PC-3 (cell line): ENCODE results near the gene RNF150.

Source experiments
- EZH2 ChIP-seq: fragments of 300-600 bp; sonication (generic); IDR thresholded peaks from one replicate; pipeline ENCODE4 v1.6.1; 2017; ENCODE audit warnings: antibody characterized with exemption, mild to moderate bottlenecking, low read length; ENCODE audit not compliant: unreplicated experiment
- TF ChIP-seq, protein P1 (sequence below): fragments of 300-600 bp; sonication (generic); conservative IDR thresholded peaks from 2 replicates; pipeline ENCODE4 v1.5.1; 2017; ENCODE audit warnings: antibody characterized with exemption, low read depth, mild to moderate bottlenecking, low read length

DNA sequence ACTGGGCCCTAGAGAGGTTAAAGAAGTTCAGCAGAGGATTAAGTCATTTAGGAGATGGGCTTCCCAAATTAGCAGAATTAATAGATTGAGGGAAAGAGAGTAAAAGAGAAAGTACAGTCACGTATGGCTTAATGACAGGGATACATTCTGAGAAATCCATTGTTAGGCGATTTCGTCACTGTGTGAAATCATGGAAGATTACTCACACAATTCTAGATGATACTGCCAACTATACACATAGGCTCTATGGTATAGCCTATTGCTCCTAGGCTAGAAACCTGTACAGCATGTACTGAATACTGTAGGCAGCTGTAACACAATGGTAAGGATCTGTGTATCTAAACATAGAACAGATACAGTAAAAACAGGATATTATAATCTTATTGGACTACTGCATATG, 180.6 kb downstream of the RNF150 start:
- TF ChIP-seq, protein P1, sequence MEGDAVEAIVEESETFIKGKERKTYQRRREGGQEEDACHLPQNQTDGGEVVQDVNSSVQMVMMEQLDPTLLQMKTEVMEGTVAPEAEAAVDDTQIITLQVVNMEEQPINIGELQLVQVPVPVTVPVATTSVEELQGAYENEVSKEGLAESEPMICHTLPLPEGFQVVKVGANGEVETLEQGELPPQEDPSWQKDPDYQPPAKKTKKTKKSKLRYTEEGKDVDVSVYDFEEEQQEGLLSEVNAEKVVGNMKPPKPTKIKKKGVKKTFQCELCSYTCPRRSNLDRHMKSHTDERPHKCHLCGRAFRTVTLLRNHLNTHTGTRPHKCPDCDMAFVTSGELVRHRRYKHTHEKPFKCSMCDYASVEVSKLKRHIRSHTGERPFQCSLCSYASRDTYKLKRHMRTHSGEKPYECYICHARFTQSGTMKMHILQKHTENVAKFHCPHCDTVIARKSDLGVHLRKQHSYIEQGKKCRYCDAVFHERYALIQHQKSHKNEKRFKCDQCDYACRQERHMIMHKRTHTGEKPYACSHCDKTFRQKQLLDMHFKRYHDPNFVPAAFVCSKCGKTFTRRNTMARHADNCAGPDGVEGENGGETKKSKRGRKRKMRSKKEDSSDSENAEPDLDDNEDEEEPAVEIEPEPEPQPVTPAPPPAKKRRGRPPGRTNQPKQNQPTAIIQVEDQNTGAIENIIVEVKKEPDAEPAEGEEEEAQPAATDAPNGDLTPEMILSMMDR, result no peak
- no peak for TF ChIP-seq EZH2
